Measurements from ENCODE around the gene SPEG. TPM values are rescaled to one million over a fixed set of nuclear protein-coding genes. Genes with fewer than 3 reads are reported as not detected.

Gene SPEG
- polyA plus RNA-seq, 1 donor (not counting 4 experiments of a cell fraction or from before 2014, with no cell fraction given): 18.8 TPM

- no peak for DNase-seq (ENCODE audit: low read depth, low spot score)
- no peak overlapping the region for H2AFZ ChIP-seq (ENCODE audit: control insufficient read depth, low read length)
- H4K20me1 ChIP-seq (ENCODE audit: control insufficient read depth, extremely low read depth, insufficient read depth, low read length): no peaks in the 10 kb centered on the region
- H3K27me3 ChIP-seq (ENCODE audit: control insufficient read depth, extremely low read depth, insufficient read depth, low read length): no peaks in the 10 kb centered on the region
- dilution Hi-C loops (cut with MboI; ENCODE audit: extremely low pct_ligation_motif_present, low sequenced_read_pairs): no loop called here
- H3K4me3 ChIP-seq (ENCODE audit: control insufficient read depth in 2 of 3, extremely low read depth in 1 of 3, insufficient read depth in 2 of 3, low read depth in 1 of 3, low read length in 3 of 3): no peak overlapping the region
- TF ChIP-seq EZH2 (IDR thresholded peaks at IDR 0.05; ENCODE audit: low read length) (no peak), CTCF (optimal IDR thresholded peaks at IDR 0.05 in 1 of 3, IDR thresholded peaks at IDR 0.05 in 1 of 3, conservative IDR thresholded peaks at IDR 0.05 in 1 of 3; ENCODE audit: extremely low read depth in 1 of 3, insufficient read depth in 2 of 3, low read length in 3 of 3) (no peak)
- H3K4me2 ChIP-seq (ENCODE audit: control insufficient read depth, extremely low read depth, insufficient read depth, low read depth, low read length): no peak overlapping the region
- no peak overlapping the region for H3K27ac ChIP-seq (ENCODE audit: control insufficient read depth, insufficient read depth, low read length)
- peaks cover 13% of the 10 kb centered on the region for H3K4me1 ChIP-seq (ENCODE audit: control insufficient read depth, extremely low read depth, insufficient read depth, low read length)
- H3K9ac ChIP-seq (ENCODE audit: control insufficient read depth, extremely low read depth, insufficient read depth, low read length): no peak overlapping the region
- H3K79me2 ChIP-seq (ENCODE audit: control insufficient read depth, insufficient read depth, low read length): no peaks in the 10 kb centered on the region
- no peak for FAIRE-seq
- no peaks in the 10 kb centered on the region for H3K9me3 ChIP-seq (ENCODE audit: control insufficient read depth, low read depth, low read length)
- H3K36me3 ChIP-seq (ENCODE audit: control insufficient read depth in 2 of 2, extremely low read depth in 1 of 2, insufficient read depth in 2 of 2, low read length in 2 of 2): peaks cover 8 to 15% of the 10 kb centered on the region in 2 experiments
- no peaks in the 10 kb centered on the region for H3K9me1 ChIP-seq (ENCODE audit: control insufficient read depth, extremely low read depth, insufficient read depth, low read length)
Observed at GRCh38 chr2:219447242-219448098, 12.8 kb downstream of the SPEG start.

GRCh38 chr2:219448099-219448775 is 13.6 kb downstream of the SPEG start:
- Histone ChIP-seq H4K20me1 (ENCODE audit: control insufficient read depth, extremely low read depth, insufficient read depth, low read length) (no peaks in the 10 kb centered on the region), H2AFZ (ENCODE audit: control insufficient read depth, low read length) (no peak overlapping the region), H3K27ac (ENCODE audit: control insufficient read depth, insufficient read depth, low read length) (no peak overlapping the region), H3K79me2 (ENCODE audit: control insufficient read depth, insufficient read depth, low read length) (no peaks in the 10 kb centered on the region), H3K27me3 (ENCODE audit: control insufficient read depth, extremely low read depth, insufficient read depth, low read length) (no peaks in the 10 kb centered on the region), H3K9ac (ENCODE audit: control insufficient read depth, extremely low read depth, insufficient read depth, low read length) (no peak overlapping the region), H3K36me3 (ENCODE audit: control insufficient read depth in 2 of 2, extremely low read depth in 1 of 2, insufficient read depth in 2 of 2, low read length in 2 of 2) (peaks cover 8 to 12% of the 10 kb centered on the region in 2 experiments), H3K4me2 (ENCODE audit: control insufficient read depth, extremely low read depth, insufficient read depth, low read depth, low read length) (no peak overlapping the region), H3K9me1 (ENCODE audit: control insufficient read depth, extremely low read depth, insufficient read depth, low read length) (no peaks in the 10 kb centered on the region), H3K4me1 (ENCODE audit: control insufficient read depth, extremely low read depth, insufficient read depth, low read length) (peaks cover 15% of the 10 kb centered on the region), H3K9me3 (ENCODE audit: control insufficient read depth, low read depth, low read length) (no peaks in the 10 kb centered on the region), H3K4me3 (ENCODE audit: control insufficient read depth in 2 of 3, extremely low read depth in 1 of 3, insufficient read depth in 2 of 3, low read depth in 1 of 3, low read length in 3 of 3) (no peak overlapping the region)
- dilution Hi-C loops (cut with MboI; ENCODE audit: extremely low pct_ligation_motif_present, low sequenced_read_pairs): no loop called here
- FAIRE-seq: no peak
- TF ChIP-seq CTCF (optimal IDR thresholded peaks at IDR 0.05 in 1 of 3, IDR thresholded peaks at IDR 0.05 in 1 of 3, conservative IDR thresholded peaks at IDR 0.05 in 1 of 3; ENCODE audit: extremely low read depth in 1 of 3, insufficient read depth in 2 of 3, low read length in 3 of 3): no peak
- no peak for TF ChIP-seq EZH2 (IDR thresholded peaks at IDR 0.05; ENCODE audit: low read length)
- DNase-seq (ENCODE audit: low read depth, low spot score): no peak
